ENCODE results near the gene USPL1. TPM values are rescaled to one million over a fixed set of nuclear protein-coding genes. Genes with fewer than 3 reads are reported as not detected.

The USPL1 gene
- total and polyA plus RNA-seq, 2 of the 13 experiments (the other 11 are each of a cell fraction or from before 2014, with no cell fraction given) = 13.7 to 15.9 TPM

DNA sequence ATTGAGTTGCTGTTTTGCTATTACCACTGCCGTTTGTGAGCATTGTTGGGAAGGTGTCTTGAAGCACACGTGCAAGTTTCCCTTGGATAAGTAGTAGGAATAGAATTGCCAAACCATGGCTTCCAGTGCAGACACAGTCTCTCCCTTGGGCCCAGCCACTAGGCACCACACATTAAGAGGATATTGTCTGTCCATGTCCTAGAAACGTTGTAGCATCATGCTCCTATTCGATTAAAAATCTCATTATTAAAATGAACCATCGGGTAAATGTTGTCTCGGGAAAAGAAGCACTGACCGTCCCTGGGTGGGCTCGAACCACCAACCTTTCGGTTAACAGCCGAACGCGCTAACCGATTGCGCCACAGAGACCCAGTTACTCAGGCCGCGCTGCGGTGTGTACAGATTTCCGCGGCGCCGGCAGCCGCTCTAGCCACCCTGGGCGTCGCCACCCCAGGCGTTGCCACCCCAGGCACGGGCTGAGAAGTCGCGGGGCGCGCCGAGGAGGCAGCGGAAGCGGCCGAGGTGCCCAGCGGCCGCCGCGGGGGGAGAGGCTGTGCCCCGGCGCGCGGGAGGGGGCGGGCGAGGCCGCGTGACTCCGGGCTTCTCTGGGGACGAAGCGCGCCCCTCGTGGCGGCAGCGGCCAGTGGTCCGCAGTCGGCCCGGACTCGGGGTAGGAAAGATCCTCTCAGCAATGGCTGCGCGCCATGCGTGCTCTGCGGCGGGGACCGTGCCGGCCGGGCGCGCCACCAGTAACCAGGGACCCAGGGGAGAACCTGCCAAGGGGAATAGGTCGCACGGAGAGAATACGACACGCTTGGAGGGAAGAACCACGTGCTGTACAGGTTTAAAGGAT lies 56.2 kb downstream of the USPL1 start (continued):
- TF ChIP-seq, protein P1, sequence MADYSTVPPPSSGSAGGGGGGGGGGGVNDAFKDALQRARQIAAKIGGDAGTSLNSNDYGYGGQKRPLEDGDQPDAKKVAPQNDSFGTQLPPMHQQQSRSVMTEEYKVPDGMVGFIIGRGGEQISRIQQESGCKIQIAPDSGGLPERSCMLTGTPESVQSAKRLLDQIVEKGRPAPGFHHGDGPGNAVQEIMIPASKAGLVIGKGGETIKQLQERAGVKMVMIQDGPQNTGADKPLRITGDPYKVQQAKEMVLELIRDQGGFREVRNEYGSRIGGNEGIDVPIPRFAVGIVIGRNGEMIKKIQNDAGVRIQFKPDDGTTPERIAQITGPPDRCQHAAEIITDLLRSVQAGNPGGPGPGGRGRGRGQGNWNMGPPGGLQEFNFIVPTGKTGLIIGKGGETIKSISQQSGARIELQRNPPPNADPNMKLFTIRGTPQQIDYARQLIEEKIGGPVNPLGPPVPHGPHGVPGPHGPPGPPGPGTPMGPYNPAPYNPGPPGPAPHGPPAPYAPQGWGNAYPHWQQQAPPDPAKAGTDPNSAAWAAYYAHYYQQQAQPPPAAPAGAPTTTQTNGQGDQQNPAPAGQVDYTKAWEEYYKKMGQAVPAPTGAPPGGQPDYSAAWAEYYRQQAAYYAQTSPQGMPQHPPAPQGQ (CRISPR knock-in tag; IDR thresholded peaks at IDR 0.05; ENCODE audit: borderline replicate concordance) = no peak; the same call in 1 of the 2 replicates
- TF ChIP-seq MXD4 (CRISPR knock-in tag; IDR thresholded peaks at IDR 0.05) (no peak), ZFP90 (CRISPR knock-in tag; IDR thresholded peaks at IDR 0.05; ENCODE audit: borderline replicate concordance) (no peak), HHEX (CRISPR knock-in tag; IDR thresholded peaks at IDR 0.05) (no peak), PAF1 (CRISPR knock-in tag; IDR thresholded peaks at IDR 0.05) (no peak), SIX4 (CRISPR knock-in tag; IDR thresholded peaks at IDR 0.05) (no peak), FOXK1 (CRISPR knock-in tag; IDR thresholded peaks at IDR 0.05; ENCODE audit: borderline replicate concordance, low read depth) (0 out of 2 replicates have a peak, but pooled peaks have one; percentile 39)
- TF ChIP-seq, protein P2, sequence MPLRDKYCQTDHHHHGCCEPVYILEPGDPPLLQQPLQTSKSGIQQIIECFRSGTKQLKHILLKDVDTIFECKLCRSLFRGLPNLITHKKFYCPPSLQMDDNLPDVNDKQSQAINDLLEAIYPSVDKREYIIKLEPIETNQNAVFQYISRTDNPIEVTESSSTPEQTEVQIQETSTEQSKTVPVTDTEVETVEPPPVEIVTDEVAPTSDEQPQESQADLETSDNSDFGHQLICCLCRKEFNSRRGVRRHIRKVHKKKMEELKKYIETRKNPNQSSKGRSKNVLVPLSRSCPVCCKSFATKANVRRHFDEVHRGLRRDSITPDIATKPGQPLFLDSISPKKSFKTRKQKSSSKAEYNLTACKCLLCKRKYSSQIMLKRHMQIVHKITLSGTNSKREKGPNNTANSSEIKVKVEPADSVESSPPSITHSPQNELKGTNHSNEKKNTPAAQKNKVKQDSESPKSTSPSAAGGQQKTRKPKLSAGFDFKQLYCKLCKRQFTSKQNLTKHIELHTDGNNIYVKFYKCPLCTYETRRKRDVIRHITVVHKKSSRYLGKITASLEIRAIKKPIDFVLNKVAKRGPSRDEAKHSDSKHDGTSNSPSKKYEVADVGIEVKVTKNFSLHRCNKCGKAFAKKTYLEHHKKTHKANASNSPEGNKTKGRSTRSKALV (CRISPR knock-in tag; IDR thresholded peaks at IDR 0.05) = peak; percentile 77; the same call in 1 of the 2 replicates
- TF ChIP-seq, protein P3, sequence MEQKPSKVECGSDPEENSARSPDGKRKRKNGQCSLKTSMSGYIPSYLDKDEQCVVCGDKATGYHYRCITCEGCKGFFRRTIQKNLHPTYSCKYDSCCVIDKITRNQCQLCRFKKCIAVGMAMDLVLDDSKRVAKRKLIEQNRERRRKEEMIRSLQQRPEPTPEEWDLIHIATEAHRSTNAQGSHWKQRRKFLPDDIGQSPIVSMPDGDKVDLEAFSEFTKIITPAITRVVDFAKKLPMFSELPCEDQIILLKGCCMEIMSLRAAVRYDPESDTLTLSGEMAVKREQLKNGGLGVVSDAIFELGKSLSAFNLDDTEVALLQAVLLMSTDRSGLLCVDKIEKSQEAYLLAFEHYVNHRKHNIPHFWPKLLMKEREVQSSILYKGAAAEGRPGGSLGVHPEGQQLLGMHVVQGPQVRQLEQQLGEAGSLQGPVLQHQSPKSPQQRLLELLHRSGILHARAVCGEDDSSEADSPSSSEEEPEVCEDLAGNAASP (CRISPR knock-in tag; IDR thresholded peaks at IDR 0.05; ENCODE audit: borderline replicate concordance) = peak; percentile 23; the same call in 1 of the 2 replicates
- TF ChIP-seq, protein P4, sequence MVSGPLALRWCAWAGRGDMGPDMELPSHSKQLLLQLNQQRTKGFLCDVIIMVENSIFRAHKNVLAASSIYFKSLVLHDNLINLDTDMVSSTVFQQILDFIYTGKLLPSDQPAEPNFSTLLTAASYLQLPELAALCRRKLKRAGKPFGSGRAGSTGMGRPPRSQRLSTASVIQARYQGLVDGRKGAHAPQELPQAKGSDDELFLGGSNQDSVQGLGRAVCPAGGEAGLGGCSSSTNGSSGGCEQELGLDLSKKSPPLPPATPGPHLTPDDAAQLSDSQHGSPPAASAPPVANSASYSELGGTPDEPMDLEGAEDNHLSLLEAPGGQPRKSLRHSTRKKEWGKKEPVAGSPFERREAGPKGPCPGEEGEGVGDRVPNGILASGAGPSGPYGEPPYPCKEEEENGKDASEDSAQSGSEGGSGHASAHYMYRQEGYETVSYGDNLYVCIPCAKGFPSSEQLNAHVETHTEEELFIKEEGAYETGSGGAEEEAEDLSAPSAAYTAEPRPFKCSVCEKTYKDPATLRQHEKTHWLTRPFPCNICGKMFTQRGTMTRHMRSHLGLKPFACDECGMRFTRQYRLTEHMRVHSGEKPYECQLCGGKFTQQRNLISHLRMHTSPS (CRISPR knock-in tag; IDR thresholded peaks at IDR 0.05; ENCODE audit: low read depth) = peak; percentile 95
- TF ChIP-seq, protein P5, sequence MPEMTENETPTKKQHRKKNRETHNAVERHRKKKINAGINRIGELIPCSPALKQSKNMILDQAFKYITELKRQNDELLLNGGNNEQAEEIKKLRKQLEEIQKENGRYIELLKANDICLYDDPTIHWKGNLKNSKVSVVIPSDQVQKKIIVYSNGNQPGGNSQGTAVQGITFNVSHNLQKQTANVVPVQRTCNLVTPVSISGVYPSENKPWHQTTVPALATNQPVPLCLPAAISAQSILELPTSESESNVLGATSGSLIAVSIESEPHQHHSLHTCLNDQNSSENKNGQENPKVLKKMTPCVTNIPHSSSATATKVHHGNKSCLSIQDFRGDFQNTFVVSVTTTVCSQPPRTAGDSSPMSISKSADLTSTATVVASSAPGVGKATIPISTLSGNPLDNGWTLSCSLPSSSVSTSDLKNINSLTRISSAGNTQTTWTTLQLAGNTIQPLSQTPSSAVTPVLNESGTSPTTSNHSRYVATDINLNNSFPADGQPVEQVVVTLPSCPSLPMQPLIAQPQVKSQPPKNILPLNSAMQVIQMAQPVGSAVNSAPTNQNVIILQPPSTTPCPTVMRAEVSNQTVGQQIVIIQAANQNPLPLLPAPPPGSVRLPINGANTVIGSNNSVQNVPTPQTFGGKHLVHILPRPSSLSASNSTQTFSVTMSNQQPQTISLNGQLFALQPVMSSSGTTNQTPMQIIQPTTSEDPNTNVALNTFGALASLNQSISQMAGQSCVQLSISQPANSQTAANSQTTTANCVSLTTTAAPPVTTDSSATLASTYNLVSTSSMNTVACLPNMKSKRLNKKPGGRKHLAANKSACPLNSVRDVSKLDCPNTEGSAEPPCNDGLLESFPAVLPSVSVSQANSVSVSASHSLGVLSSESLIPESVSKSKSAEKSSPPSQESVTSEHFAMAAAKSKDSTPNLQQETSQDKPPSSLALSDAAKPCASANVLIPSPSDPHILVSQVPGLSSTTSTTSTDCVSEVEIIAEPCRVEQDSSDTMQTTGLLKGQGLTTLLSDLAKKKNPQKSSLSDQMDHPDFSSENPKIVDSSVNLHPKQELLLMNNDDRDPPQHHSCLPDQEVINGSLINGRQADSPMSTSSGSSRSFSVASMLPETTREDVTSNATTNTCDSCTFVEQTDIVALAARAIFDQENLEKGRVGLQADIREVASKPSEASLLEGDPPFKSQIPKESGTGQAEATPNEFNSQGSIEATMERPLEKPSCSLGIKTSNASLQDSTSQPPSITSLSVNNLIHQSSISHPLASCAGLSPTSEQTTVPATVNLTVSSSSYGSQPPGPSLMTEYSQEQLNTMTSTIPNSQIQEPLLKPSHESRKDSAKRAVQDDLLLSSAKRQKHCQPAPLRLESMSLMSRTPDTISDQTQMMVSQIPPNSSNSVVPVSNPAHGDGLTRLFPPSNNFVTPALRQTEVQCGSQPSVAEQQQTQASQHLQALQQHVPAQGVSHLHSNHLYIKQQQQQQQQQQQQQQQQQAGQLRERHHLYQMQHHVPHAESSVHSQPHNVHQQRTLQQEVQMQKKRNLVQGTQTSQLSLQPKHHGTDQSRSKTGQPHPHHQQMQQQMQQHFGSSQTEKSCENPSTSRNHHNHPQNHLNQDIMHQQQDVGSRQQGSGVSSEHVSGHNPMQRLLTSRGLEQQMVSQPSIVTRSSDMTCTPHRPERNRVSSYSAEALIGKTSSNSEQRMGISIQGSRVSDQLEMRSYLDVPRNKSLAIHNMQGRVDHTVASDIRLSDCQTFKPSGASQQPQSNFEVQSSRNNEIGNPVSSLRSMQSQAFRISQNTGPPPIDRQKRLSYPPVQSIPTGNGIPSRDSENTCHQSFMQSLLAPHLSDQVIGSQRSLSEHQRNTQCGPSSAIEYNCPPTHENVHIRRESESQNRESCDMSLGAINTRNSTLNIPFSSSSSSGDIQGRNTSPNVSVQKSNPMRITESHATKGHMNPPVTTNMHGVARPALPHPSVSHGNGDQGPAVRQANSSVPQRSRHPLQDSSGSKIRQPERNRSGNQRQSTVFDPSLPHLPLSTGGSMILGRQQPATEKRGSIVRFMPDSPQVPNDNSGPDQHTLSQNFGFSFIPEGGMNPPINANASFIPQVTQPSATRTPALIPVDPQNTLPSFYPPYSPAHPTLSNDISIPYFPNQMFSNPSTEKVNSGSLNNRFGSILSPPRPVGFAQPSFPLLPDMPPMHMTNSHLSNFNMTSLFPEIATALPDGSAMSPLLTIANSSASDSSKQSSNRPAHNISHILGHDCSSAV (CRISPR knock-in tag; IDR thresholded peaks at IDR 0.05; ENCODE audit: borderline replicate concordance) = 0 out of 2 replicates have a peak, but pooled peaks have one; percentile 50
